ES-I3 (cell line): ENCODE results near the gene PIAS2.
"Not testable (repeated sequence)": the region's sequence is repeated elsewhere in the genome, so short reads cannot be mapped to it uniquely, and the experiment has no call there.

Source experiments
- H3K36me3 ChIP-seq: 2 replicates; pipeline ENCODE4 v1.6.1; 2013; ENCODE audit warnings: mild to moderate bottlenecking, low read length, control low read depth, moderate library complexity; ENCODE audit not compliant: insufficient read depth
- H3K4me1 ChIP-seq: 2 replicates; pipeline ENCODE4 v1.6.1; 2013; ENCODE audit warnings: mild to moderate bottlenecking, control low read depth, low read length; ENCODE audit not compliant: insufficient read depth
- H3K9ac ChIP-seq: 2 replicates; pipeline ENCODE4 v1.6.1; 2013; ENCODE audit warnings: low read depth, mild to moderate bottlenecking, low read length, moderate library complexity
- H3K9me3 ChIP-seq: 2 replicates; pipeline ENCODE4 v1.6.1; 2013; ENCODE audit warnings: mild to moderate bottlenecking, low read length, moderate library complexity; ENCODE audit not compliant: control insufficient read depth, insufficient read depth

PIAS2 gene

GRCh38 chr18:46883180-46883579 is 34.1 kb downstream of the PIAS2 start:
- Histone ChIP-seq H3K9ac (no peak overlapping the region), H3K9me3 (peaks cover 21% of the 10 kb centered on the region), H3K36me3 (peaks cover 3% of the 10 kb centered on the region; the same call in 1 of the 2 replicates), H3K4me1 (no peaks in the 10 kb centered on the region)

GRCh38 chr18:46877329-46877987 is 39.8 kb downstream of the PIAS2 start:
- Histone ChIP-seq H3K9me3 (peaks cover 31% of the 10 kb centered on the region), H3K36me3 (peaks cover 3% of the 10 kb centered on the region; the same call in 1 of the 2 replicates), H3K4me1 (no peaks in the 10 kb centered on the region), H3K9ac (no peak overlapping the region)

- peaks cover 19% of the 10 kb centered on the region for H3K9me3 ChIP-seq
- H3K9ac ChIP-seq: no peak overlapping the region
- H3K36me3 ChIP-seq: 0 out of 2 replicates have a peak, but pooled peaks cover 3% of the 10 kb centered on the region
- H3K4me1 ChIP-seq: 0 out of 2 replicates have a peak, but pooled peaks cover 4% of the 10 kb centered on the region
These were observed 49.0 kb downstream of the PIAS2 start for GRCh38 chr18:46868169-46868921.

- peaks cover 19% of the 10 kb centered on the region for H3K9me3 ChIP-seq
- H3K4me1 ChIP-seq: 0 out of 2 replicates have a peak, but pooled peaks cover 4% of the 10 kb centered on the region
- no peak overlapping the region for H3K9ac ChIP-seq
- H3K36me3 ChIP-seq: 0 out of 2 replicates have a peak, but pooled peaks cover 3% of the 10 kb centered on the region
These were observed 49.8 kb downstream of the PIAS2 start for GRCh38 chr18:46867367-46868143.

GRCh38 chr18:46866523-46866922 is 50.8 kb downstream of the PIAS2 start:
- Histone ChIP-seq H3K4me1 (0 out of 2 replicates have a peak, but pooled peaks cover 4% of the 10 kb centered on the region), H3K9me3 (peaks cover 19% of the 10 kb centered on the region), H3K9ac (no peak overlapping the region), H3K36me3 (0 out of 2 replicates have a peak, but pooled peaks cover 3% of the 10 kb centered on the region)

DNA sequence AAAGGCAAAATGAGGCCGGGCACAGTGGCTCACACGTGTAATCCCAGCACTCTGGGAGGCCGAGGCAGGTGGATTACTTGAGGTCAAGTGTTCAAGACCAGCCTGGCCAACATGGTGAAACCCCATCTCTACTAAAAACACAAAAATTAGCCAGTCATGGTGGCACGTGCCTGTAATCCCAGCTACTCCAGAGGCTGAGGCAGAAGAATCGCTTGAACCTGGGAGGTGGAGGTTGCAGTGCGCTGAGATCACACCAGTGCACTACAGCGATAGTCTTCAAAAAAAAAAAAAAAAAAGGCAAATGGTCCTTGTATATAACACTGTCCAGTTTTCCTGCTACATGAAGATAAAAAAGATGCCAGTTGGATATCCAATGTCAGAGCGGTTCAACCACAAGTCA is 52.1 kb downstream of the PIAS2 start:
- H3K9me3 ChIP-seq: peaks cover 19% of the 10 kb centered on the region
- H3K36me3 ChIP-seq, H3K9ac ChIP-seq, H3K4me1 ChIP-seq: not testable (repeated sequence)

DNA sequence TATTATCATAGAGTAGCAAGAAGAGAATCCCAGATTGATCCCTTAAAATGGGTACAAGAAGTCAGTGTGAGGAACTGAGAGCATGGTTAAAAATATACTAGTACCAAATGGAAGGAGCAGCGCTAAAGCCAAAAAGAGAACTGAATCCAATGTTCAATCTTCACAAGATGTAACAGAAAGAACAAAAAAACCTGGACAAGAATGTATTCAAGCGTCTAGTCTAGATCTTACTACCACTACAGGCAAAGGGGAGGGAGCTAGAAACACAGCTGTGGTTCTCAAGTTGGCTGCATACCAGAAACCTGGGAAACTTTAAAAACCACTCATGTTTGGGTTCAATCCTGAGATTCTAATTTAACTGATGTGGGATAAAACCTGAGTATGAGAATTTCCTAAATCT is 57.5 kb downstream of the PIAS2 start:
- H3K9ac ChIP-seq: no peak overlapping the region

GRCh38 chr18:46858290-46858689 is 59.0 kb downstream of the PIAS2 start:
- no peaks in the 10 kb centered on the region; the same call in 1 of the 2 replicates for H3K36me3 ChIP-seq
- H3K9ac ChIP-seq: no peak overlapping the region
- no peaks in the 10 kb centered on the region for H3K4me1 ChIP-seq
- H3K9me3 ChIP-seq: no peaks in the 10 kb centered on the region

More for the DNA sequence above, 57.5 kb downstream of the PIAS2 start:
- Histone ChIP-seq H3K36me3 (no peaks in the 10 kb centered on the region; the same call in 1 of the 2 replicates), H3K4me1 (no peaks in the 10 kb centered on the region), H3K9me3 (no peaks in the 10 kb centered on the region)

DNA sequence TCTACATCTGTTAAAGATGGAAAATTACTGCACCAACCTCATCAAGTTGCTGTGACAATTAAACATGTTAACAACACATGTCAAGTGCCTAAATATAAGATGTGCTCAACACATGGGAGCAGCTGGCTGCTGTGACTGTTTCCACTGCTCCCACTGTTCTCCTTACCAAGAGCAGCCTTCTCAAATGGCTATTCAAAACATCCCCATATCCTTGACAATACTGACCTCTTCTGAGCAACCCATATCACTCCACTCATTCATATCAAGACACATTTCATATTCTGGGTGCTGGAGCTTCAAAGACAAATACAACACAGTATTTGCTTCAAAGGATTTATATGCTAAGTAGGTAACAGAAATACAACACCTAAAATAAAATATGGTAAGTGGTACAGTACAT is 60.3 kb downstream of the PIAS2 start:
- Histone ChIP-seq H3K9me3 (no peaks in the 10 kb centered on the region), H3K36me3 (no peaks in the 10 kb centered on the region; the same call in 1 of the 2 replicates), H3K9ac (no peak overlapping the region), H3K4me1 (no peaks in the 10 kb centered on the region)

GRCh38 chr18:46849007-46849406 is 68.3 kb downstream of the PIAS2 start:
- H3K36me3 ChIP-seq: no peaks in the 10 kb centered on the region; the same call in none of the 2 replicates
- H3K4me1 ChIP-seq: no peaks in the 10 kb centered on the region
- H3K9me3 ChIP-seq: no peaks in the 10 kb centered on the region
- no peak overlapping the region for H3K9ac ChIP-seq

- Histone ChIP-seq H3K9me3 (no peaks in the 10 kb centered on the region), H3K36me3 (no peaks in the 10 kb centered on the region), H3K9ac (no peak overlapping the region), H3K4me1 (no peaks in the 10 kb centered on the region)
These were observed 73.9 kb downstream of the PIAS2 start for GRCh38 chr18:46843372-46843771.

- no peaks in the 10 kb centered on the region for H3K36me3 ChIP-seq
- no peak overlapping the region for H3K9ac ChIP-seq
- no peaks in the 10 kb centered on the region for H3K9me3 ChIP-seq
- H3K4me1 ChIP-seq: no peaks in the 10 kb centered on the region
These were observed 74.7 kb downstream of the PIAS2 start for GRCh38 chr18:46842583-46842982.

DNA sequence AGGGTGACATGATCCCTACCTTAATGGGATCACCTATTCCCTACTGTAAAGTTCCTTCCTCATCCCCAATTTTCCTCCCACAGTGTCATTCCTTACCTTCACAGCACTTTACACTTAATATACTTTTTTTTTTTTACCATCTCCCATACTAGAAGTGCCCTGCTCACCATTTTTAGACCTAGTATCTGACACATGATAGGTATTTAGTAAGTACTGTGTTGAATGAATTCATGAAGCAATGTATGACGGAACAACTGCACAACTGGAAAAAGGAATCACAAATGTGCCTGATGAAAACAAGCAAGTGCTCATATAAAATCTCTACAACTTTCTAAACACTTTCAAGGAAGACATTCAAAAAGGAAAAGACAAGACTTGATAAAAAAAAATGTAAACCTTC is 83.4 kb downstream of the PIAS2 start:
- H3K9me3 ChIP-seq: no peaks in the 10 kb centered on the region
- H3K9ac ChIP-seq: no peak overlapping the region
- H3K4me1 ChIP-seq: no peaks in the 10 kb centered on the region
- H3K36me3 ChIP-seq: peaks cover 3% of the 10 kb centered on the region; the same call in 1 of the 2 replicates

DNA sequence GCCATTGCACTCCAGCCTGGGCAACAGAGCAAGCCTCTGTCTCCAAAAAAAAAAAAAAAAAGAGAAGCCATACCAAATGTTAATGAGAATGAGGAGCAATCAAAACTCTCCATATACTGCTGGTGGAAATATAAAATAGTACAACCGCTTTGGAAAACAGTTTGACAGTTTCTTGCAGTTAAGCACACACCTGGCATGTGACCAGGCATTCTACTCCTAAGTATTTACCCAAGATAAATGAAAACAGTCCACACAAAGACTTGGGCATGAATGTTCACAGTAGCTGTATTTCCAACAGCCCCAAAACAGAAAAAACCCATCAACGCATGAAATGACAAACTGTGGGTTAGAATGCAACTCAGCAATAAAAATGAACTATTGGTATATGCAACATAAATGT is 84.5 kb downstream of the PIAS2 start:
- H3K9me3 ChIP-seq: no peaks in the 10 kb centered on the region
- H3K36me3 ChIP-seq: peaks cover 3% of the 10 kb centered on the region; the same call in 1 of the 2 replicates
- H3K4me1 ChIP-seq: no peaks in the 10 kb centered on the region
- no peak overlapping the region for H3K9ac ChIP-seq
